BLaER1 treated with 17β-estradiol and CSF1 and Interleukin-3, amounts not matched to agents 10 nM and 100 nM (cell line): ENCODE results near the gene PPM1B.
A peak's percentile ranks its signal among the peaks of the same experiment; 100 is the strongest.
"Not testable (repeated sequence)": the region's sequence is repeated elsewhere in the genome, so short reads cannot be mapped to it uniquely, and the experiment has no call there.

Experiments used
- H3K27ac ChIP-seq, 11 experiments: shearing (Covaris generic); formaldehyde crosslinking; 2 replicates each; pipeline ENCODE4 v1.8.1; 2022
- H3K27me3 ChIP-seq, 11 experiments: shearing (Covaris generic); formaldehyde crosslinking; 2 replicates each; pipeline ENCODE4 v1.8.1; 2022
- H3K36me3 ChIP-seq, 11 experiments: shearing (Covaris generic); formaldehyde crosslinking; 2 replicates each; pipeline ENCODE4 v1.8.1; 2022
- H3K4me1 ChIP-seq, 10 experiments: shearing (Covaris generic); formaldehyde crosslinking; 2 replicates each; pipeline ENCODE4 v1.8.1; 2022
- H3K4me2 ChIP-seq, 11 experiments: shearing (Covaris generic); formaldehyde crosslinking; 2 replicates each; pipeline ENCODE4 v1.8.1; 2022
- H3K4me3 ChIP-seq, 10 experiments: shearing (Covaris generic); formaldehyde crosslinking; 2 replicates each; pipeline ENCODE4 v1.8.1; 2022
- H3K9ac ChIP-seq, 11 experiments: shearing (Covaris generic); formaldehyde crosslinking; 2 replicates each; pipeline ENCODE4 v1.8.1; 2022
- H3K9me3 ChIP-seq, 11 experiments: shearing (Covaris generic); formaldehyde crosslinking; replicated peaks in 1 of 11; 2 replicates each; pipeline ENCODE4 v1.8.1; 2022
- H4K20me1 ChIP-seq, 11 experiments: shearing (Covaris generic); formaldehyde crosslinking; 2 replicates each; pipeline ENCODE4 v1.8.1; 2022
- Cebpa-rat ChIP-seq, 11 experiments: shearing (Covaris generic); IDR thresholded peaks; 2 replicates each; pipeline ENCODE4 v1.8.1; 2022

PPM1B gene

DNA sequence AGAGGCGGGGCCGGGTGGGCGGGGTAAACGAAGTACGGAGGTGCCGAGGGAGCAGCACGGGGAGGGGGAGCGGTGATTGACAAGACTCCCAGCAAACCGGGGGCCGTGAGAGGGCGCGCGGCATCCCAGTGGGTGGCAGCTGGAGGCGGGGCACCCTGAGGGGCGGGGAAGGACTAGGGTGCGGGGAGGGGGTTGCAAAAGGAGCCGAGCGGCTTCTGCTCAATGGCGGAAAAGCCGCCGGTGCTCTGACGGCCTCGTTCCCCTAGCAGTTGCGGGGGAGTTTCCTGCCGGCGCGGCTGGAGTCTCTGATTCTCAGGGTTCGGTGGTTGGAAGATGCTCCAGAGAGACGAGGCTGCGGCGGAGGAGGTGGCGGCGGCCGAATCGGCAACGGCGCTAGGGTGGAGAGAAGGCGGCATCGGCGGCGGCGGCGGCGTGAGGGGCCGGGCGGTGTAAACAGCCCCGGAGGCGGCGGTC, at the start of gene PPM1B:
PPM1B (plus strand) TSS at position 195 of the 474 bp plus-strand sequence. CDS start 32,325 bp downstream, outside the sequence.
- H4K20me1 ChIP-seq, result peaks cover 32 to 49% (median 42%) of the 10 kb centered on the region in 11 experiments; a peak in 21 of 22 replicates
- H3K27ac ChIP-seq, result peak within 1 kb of the TSS; percentile 89 to 99 (median 97)
- no peak for TF ChIP-seq Cebpa-rat (IDR thresholded peaks at IDR 0.05)
- peaks cover 13 to 39% (median 23%) of the 10 kb centered on the region in 10 experiments for H3K4me1 ChIP-seq
- peaks cover 0 to 13% (median 7%) of the 10 kb centered on the region in 11 experiments; a peak in 9 of 22 replicates for H3K36me3 ChIP-seq
- H3K9ac ChIP-seq, result peak within 1 kb of the TSS; percentile 89 to 99 (median 98)
- no peaks in the 10 kb centered on the region for H3K27me3 ChIP-seq
- peak within 1 kb of the TSS; percentile 83 to 100 (median 96) for H3K4me3 ChIP-seq
- H3K9me3 ChIP-seq, result peaks cover 11 to 31% (median 26%) of the 10 kb centered on the region in 11 experiments; a peak in 21 of 22 replicates
- peak within 1 kb of the TSS; percentile 76 to 95 (median 85) for H3K4me2 ChIP-seq

DNA sequence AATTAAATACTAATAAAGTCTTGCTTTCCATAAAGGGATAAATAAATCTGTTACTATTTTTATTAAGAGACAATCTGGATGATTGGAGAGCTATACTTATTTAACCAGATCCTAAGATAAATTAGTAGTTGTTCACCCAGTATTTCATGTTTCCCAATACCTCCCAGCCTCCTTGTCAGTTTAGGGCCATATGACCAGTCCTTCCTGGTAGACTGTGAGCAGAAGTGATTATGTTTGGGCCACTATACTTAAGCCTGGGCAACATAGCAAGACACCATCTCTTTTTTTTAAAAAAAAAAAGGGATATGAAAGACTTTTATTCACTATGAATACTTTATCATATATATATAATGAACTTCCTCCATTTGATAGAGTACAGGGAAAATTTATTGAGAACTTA, 48.8 kb upstream of the PPM1B start:
- Histone ChIP-seq H3K27ac (peak overlapping the region in 9 of 11 experiments; percentile 79 to 86 (median 82); a peak in 19 of 22 replicates), H3K4me1 (peaks cover 43 to 66% (median 52%) of the 10 kb centered on the region in 10 experiments), H4K20me1 (no peaks in the 10 kb centered on the region), H3K36me3 (no peaks in the 10 kb centered on the region; a peak in 1 of 22 replicates), H3K9me3 (peaks cover 0 to 13% (median 12%) of the 10 kb centered on the region in 11 experiments; a peak in 17 of 22 replicates), H3K9ac (peak overlapping the region in 2 of 11 experiments; percentile 46 to 52; a peak in 3 of 22 replicates), H3K4me2 (peak overlapping the region in 10 of 11 experiments; percentile 32 to 85 (median 66); a peak in 13 of 22 replicates), H3K27me3 (0 out of 22 replicates have a peak, but pooled peaks cover 0 to 3% (median 0%) of the 10 kb centered on the region in 11 experiments), H3K4me3 (no peak overlapping the region)
- TF ChIP-seq Cebpa-rat (IDR thresholded peaks at IDR 0.05), result no peak

DNA sequence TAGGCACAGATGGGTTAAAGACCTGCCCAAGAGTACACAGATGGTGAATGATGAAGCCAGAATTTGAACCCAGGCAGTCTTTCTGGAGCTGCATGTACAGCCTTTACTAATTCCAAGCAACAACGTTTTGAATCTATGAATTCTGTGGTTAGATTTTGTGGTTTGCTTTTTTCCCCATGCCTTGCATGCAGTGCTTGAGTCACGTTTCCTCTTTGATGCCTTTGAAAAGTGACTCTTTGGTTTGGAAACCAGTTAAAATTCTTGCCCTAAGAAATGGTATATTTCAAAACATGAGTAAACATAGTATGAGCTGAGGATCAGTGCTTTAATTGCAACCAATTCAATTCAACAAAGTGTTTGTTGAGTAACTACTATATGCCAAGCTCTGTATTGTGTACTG, 48.2 kb upstream of the PPM1B start:
- H3K4me3 ChIP-seq, result no peak overlapping the region; a peak in 2 of 20 replicates
- H3K27ac ChIP-seq, result peak overlapping the region; percentile 6 to 86 (median 82); a peak in 21 of 22 replicates
- H3K27me3 ChIP-seq, result 0 out of 22 replicates have a peak, but pooled peaks cover 0 to 3% (median 0%) of the 10 kb centered on the region in 11 experiments
- peak overlapping the region in 9 of 11 experiments; percentile 32 to 67 (median 58); a peak in 15 of 22 replicates for H3K9ac ChIP-seq
- no peaks in the 10 kb centered on the region for H4K20me1 ChIP-seq
- peak overlapping the region; percentile 32 to 85 (median 69); a peak in 21 of 22 replicates for H3K4me2 ChIP-seq
- no peaks in the 10 kb centered on the region; a peak in 1 of 22 replicates for H3K36me3 ChIP-seq
- H3K9me3 ChIP-seq, result peaks cover 0 to 18% (median 15%) of the 10 kb centered on the region in 11 experiments; a peak in 17 of 22 replicates
- peak in 8 of 11 experiments; percentile 43 to 92 (median 82); a peak in 14 of 22 replicates for TF ChIP-seq Cebpa-rat (IDR thresholded peaks at IDR 0.05)
- peaks cover 43 to 66% (median 52%) of the 10 kb centered on the region in 10 experiments for H3K4me1 ChIP-seq

DNA sequence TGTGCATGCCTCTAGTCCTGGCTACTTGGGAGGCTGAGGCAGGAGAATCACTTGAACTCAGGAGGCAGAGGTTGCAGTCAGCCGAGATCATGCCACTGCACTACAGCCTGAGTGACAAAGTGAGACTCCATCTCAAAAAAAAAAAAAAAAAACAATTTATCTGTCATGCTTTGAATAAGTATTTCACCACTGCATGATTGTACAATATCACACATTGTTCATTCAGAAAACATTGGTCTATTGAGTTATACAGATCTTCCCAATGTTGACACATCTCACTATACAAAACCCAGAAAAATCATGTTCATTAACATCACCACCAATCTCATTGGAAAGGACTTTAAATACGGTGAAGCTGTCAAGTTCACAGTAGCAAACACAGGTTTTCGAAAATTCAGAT, 46.8 kb upstream of the PPM1B start:
- Histone ChIP-seq H3K4me3 (no peak overlapping the region), H4K20me1 (no peaks in the 10 kb centered on the region), H3K27me3 (0 out of 22 replicates have a peak, but pooled peaks cover 0 to 3% (median 0%) of the 10 kb centered on the region in 11 experiments), H3K4me2 (peak overlapping the region; percentile 37 to 79 (median 73); a peak in 17 of 22 replicates), H3K4me1 (peaks cover 42 to 69% (median 55%) of the 10 kb centered on the region in 10 experiments), H3K27ac (peak overlapping the region in 9 of 11 experiments; percentile 79 to 86 (median 82); a peak in 18 of 22 replicates), H3K36me3 (no peaks in the 10 kb centered on the region; a peak in 1 of 22 replicates), H3K9me3 (peaks cover 0 to 18% (median 15%) of the 10 kb centered on the region in 11 experiments; a peak in 17 of 22 replicates), H3K9ac (no peak overlapping the region; a peak in 1 of 22 replicates)
- no peak for TF ChIP-seq Cebpa-rat (IDR thresholded peaks at IDR 0.05)

DNA sequence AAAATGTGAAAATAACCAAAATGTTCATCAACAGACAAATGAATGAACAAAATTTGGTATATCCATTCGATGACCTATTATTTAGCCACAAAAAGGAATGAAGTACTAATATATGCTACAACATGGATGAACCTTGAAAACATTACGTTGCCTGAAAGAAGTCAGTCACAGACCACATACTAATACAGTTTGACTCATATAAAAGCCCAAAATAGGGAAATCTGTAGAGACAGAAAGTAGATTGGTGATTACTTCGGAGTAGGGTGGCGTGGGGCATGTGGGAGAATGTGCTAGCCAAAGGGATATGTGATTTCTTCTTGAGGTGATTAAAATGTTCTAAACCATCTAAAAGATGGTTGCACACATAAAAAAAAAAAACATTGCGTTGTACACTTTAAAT, 44.2 kb upstream of the PPM1B start:
- H3K27ac ChIP-seq, result peak overlapping the region in 1 of 11 experiments; percentile 82; a peak in 1 of 22 replicates
- no peak overlapping the region for H3K4me3 ChIP-seq
- no peaks in the 10 kb centered on the region; a peak in 1 of 22 replicates for H3K36me3 ChIP-seq
- H3K9ac ChIP-seq, result no peak overlapping the region
- H3K9me3 ChIP-seq, result peaks cover 0 to 18% (median 15%) of the 10 kb centered on the region in 11 experiments; a peak in 17 of 22 replicates
- no peak for TF ChIP-seq Cebpa-rat (IDR thresholded peaks at IDR 0.05)
- no peaks in the 10 kb centered on the region for H4K20me1 ChIP-seq
- H3K27me3 ChIP-seq, result 0 out of 22 replicates have a peak, but pooled peaks cover 0 to 3% (median 0%) of the 10 kb centered on the region in 11 experiments
- no peak overlapping the region; a peak in 1 of 22 replicates for H3K4me2 ChIP-seq
- peaks cover 34 to 59% (median 45%) of the 10 kb centered on the region in 10 experiments for H3K4me1 ChIP-seq

DNA sequence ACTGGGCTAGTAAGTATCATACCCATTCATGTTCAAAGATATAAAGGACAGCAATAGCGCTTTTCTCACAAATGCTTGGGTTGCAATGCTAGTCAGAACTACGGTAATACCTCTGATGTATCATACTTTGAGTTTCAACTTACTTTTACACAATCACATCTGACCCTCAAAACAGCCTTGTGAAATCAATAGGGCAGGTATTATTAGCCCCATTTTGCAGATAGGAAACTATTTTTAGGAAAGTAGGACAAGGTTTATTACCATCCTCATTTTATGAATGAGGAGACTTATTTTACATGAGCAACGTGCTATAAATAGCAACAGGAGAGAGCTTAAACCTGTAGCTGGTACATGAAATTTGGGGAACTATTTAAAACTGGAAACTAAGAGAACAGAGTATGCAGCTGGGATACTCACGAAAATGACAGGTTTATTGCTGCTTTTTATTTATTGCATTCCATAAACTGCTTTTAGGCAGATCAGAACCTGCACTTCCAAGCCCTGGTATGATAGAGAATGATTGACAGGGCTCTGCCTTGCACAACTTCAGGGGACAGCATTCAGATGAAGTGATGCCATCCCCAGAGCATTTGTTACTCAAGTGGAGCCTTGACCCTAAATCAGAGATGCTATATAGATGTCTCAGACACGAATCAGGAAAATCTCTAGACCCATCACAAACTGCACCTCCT, 42.4 kb upstream of the PPM1B start:
- H3K4me1 ChIP-seq, result peaks cover 28 to 52% (median 35%) of the 10 kb centered on the region in 10 experiments
- H3K4me2 ChIP-seq, result no peak overlapping the region
- 0 out of 22 replicates have a peak, but pooled peaks cover 0 to 3% (median 0%) of the 10 kb centered on the region in 11 experiments for H3K27me3 ChIP-seq
- H3K27ac ChIP-seq, result 0 out of 22 replicates have a peak overlapping the region, but pooled peaks of 1 of the 11 experiments have one; percentile 11
- H3K4me3 ChIP-seq, result no peak overlapping the region
- H3K36me3 ChIP-seq, result no peaks in the 10 kb centered on the region; a peak in 1 of 22 replicates
- peaks cover 0 to 18% (median 15%) of the 10 kb centered on the region in 11 experiments; a peak in 17 of 22 replicates for H3K9me3 ChIP-seq
- no peak for TF ChIP-seq Cebpa-rat (IDR thresholded peaks at IDR 0.05)
- no peak overlapping the region for H3K9ac ChIP-seq
- H4K20me1 ChIP-seq, result no peaks in the 10 kb centered on the region

DNA sequence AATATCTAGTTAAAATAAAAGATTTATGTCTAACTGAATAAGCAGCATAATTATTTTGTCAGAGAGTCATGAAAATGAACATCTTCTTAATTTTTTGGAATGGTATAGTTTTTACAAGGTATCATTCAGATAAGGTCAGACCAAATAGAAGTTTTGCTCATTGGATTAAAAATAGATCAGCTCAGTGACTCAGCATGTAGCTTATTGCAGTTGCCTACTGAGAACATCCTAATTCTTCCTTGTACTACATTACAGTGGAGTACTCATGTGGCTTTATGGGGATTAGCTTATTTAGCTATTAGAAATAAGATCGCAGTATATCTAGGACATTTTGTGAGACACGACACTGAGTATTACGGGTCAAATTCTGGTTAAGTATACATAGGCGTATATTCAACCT, 38.2 kb upstream of the PPM1B start:
- Histone ChIP-seq H3K27ac (peak overlapping the region in 5 of 11 experiments; percentile 6 to 32 (median 27); a peak in 7 of 22 replicates), H3K4me3 (no peak overlapping the region), H3K27me3 (no peaks in the 10 kb centered on the region), H3K9me3 (peaks cover 0 to 12% (median 1%) of the 10 kb centered on the region in 11 experiments; a peak in 7 of 22 replicates), H3K9ac (no peak overlapping the region), H3K4me2 (peak overlapping the region in 5 of 11 experiments; percentile 49 to 56 (median 52); a peak in 9 of 22 replicates), H3K4me1 (peaks cover 0 to 23% (median 12%) of the 10 kb centered on the region in 10 experiments; a peak in 14 of 20 replicates), H3K36me3 (no peaks in the 10 kb centered on the region), H4K20me1 (no peaks in the 10 kb centered on the region)
- no peak for TF ChIP-seq Cebpa-rat (IDR thresholded peaks at IDR 0.05)

DNA sequence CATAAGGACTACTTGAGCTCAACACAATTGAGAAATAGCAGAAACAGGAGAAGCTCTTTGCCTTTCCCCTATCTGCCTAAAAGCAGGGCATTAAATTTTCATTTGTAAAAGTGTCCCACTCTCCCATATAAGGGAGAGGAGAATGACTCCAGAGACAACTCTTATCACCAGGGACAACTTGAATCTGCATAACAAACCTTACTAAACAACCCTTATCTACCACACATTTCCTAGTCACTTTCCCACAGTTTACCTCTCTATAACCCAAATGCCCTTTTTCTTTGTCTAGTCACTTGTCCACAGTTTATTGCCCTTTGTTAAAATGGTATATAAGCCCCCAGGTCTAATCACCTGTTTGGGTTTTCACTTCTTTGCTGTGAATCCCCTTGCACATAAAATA, 37.5 kb upstream of the PPM1B start:
- Histone ChIP-seq H3K4me1 (peaks cover 0 to 19% (median 11%) of the 10 kb centered on the region in 10 experiments; a peak in 14 of 20 replicates), H3K36me3 (no peaks in the 10 kb centered on the region), H4K20me1 (no peaks in the 10 kb centered on the region), H3K4me3 (no peak overlapping the region), H3K27ac (peak overlapping the region in 6 of 11 experiments; percentile 6 to 32 (median 26); a peak in 7 of 22 replicates), H3K9ac (no peak overlapping the region), H3K9me3 (peaks cover 0 to 12% (median 4%) of the 10 kb centered on the region in 11 experiments; a peak in 7 of 22 replicates), H3K4me2 (peak overlapping the region in 5 of 11 experiments; percentile 49 to 56 (median 52); a peak in 7 of 22 replicates), H3K27me3 (no peaks in the 10 kb centered on the region)
- no peak for TF ChIP-seq Cebpa-rat (IDR thresholded peaks at IDR 0.05)

DNA sequence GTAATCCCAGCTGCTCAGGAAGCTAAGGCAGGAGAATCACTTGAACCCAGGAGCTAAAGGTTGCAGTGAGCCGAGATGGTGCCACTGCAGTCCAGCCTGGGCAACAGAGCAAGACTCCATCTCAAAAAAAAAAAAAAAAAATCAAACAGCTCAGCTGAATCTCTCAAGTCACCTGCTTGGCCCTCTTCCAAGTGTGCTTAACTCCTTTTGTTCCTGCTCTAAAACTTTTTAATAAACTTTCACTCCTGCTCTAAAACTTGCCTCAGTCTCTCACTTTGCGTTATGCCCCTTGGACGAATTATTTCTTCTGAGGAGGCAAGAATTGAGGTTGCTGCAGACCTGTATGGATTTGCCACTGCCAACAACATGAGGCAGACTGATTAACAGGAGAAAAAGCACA, 35.1 kb upstream of the PPM1B start:
- not testable (repeated sequence) for H4K20me1 ChIP-seq, H3K9ac ChIP-seq, H3K4me3 ChIP-seq, H3K27me3 ChIP-seq, H3K27ac ChIP-seq, H3K4me2 ChIP-seq, H3K36me3 ChIP-seq
- Histone ChIP-seq H3K9me3 (peaks cover 0 to 12% (median 4%) of the 10 kb centered on the region in 11 experiments; a peak in 7 of 22 replicates), H3K4me1 (peaks cover 0 to 16% (median 9%) of the 10 kb centered on the region in 10 experiments; a peak in 14 of 20 replicates)
